Measurements from ENCODE around the gene TRAP1. TPM values are rescaled to one million over a fixed set of nuclear protein-coding genes. Genes with fewer than 3 reads are reported as not detected.

The TRAP1 gene
- total RNA-seq, 1 experiment from 2014 or later: 416 TPM

DNA sequence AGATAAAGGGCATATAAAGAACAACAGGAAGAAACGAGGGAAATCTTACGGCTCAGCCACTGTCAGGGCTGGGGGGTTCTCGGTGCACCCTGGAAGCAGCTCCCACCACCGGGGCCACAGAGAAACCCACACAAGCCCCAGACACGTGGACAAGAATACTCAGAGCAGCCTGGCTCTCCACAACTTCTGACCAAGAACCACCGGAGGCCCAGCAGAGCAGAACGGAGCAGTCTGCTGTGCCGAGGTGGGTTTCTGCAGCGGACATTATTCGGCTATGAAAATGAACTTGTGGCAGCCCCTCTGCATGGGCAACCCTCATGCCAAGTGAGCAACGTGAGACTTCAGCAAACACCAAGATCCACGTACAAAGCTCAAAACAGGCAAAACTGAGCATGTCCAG, 56.0 kb downstream of the TRAP1 start:
- Histone ChIP-seq H2AFZ (ENCODE audit: low read depth, low read length, poor library complexity, severe bottlenecking) (no peak overlapping the region), H3K4me3 (replicated peaks in 1 of 2; ENCODE audit: low read depth in 1 of 2, low read length in 2 of 2) (no peak overlapping the region), H3K4me1 (ENCODE audit: control insufficient read depth in 1 of 2, insufficient read depth in 2 of 2, low read length in 2 of 2) (peaks cover 4 to 14% of the 10 kb centered on the region in 2 experiments; a peak in 1 of 4 replicates), H3K79me2 (ENCODE audit: insufficient read depth, low read length) (no peaks in the 10 kb centered on the region; the same call in 1 of the 2 replicates), H3K27me3 (ENCODE audit: insufficient read depth, low read length) (no peaks in the 10 kb centered on the region), H4K20me1 (ENCODE audit: insufficient read depth) (no peaks in the 10 kb centered on the region), H3K36me3 (ENCODE audit: control insufficient read depth in 1 of 2, insufficient read depth in 2 of 2, low read length in 2 of 2) (peaks cover 46 to 75% of the 10 kb centered on the region in 2 experiments), H3K9ac (ENCODE audit: low read length) (no peak overlapping the region), H3K4me2 (ENCODE audit: low read length) (no peak overlapping the region), H3K9me2 (ENCODE audit: insufficient read depth) (no peaks in the 10 kb centered on the region), H3K27ac (ENCODE audit: low read depth, low read length) (no peak overlapping the region), H3K9me3 (ENCODE audit: control insufficient read depth in 1 of 2, insufficient read depth in 1 of 2, low read depth in 1 of 2, low read length in 2 of 2) (no peaks in the 10 kb centered on the region)
- no peak for DNase-seq (ENCODE audit: low read depth, low spot score)
- BruUV-seq (replicated peaks): no TSS peak
- no peak for ATAC-seq
- intact Hi-C loops (cut with micrococcal nuclease): no loop called here
- ChIA-PET RAD21 (ENCODE audit: low non-redundant PET in 1 of 2, low total read pairs in 2 of 2, uncharacterized antibody in 2 of 2, unreplicated experiment in 2 of 2) (no interaction called here), CTCF (no interaction called here), POLR2A (no interaction called here)
- TF ChIP-seq SIN3A (IDR thresholded peaks at IDR 0.05; ENCODE audit: low read depth) (no peak), ELF1 (IDR thresholded peaks at IDR 0.05; ENCODE audit: borderline replicate concordance, low read depth) (no peak), POLR2A (IDR thresholded peaks at IDR 0.05; ENCODE audit: borderline replicate concordance, extremely low read depth, insufficient read depth, insufficient read length) (no peak), EGR1 (IDR thresholded peaks at IDR 0.05; ENCODE audit: low read depth) (no peak), FOSL1 (IDR thresholded peaks at IDR 0.05; ENCODE audit: low read depth) (no peak), ZNF274 (IDR thresholded peaks at IDR 0.05; ENCODE audit: low read depth, low read length) (no peak), POLR2AphosphoS5 (IDR thresholded peaks at IDR 0.05; ENCODE audit: low read depth, low read length) (no peak), TCF7L2 (IDR thresholded peaks at IDR 0.05; ENCODE audit: borderline replicate concordance, extremely low read depth, insufficient read depth, insufficient read length) (no peak), EZH2phosphoT487 (IDR thresholded peaks at IDR 0.05; ENCODE audit: borderline replicate concordance) (no peak), CEBPB (IDR thresholded peaks at IDR 0.05; ENCODE audit: low read depth) (no peak), SRF (IDR thresholded peaks at IDR 0.05; ENCODE audit: low read depth) (no peak), JUND (IDR thresholded peaks at IDR 0.05) (no peak), EZH2 (IDR thresholded peaks at IDR 0.05) (no peak)
- TF ChIP-seq, protein P1, sequence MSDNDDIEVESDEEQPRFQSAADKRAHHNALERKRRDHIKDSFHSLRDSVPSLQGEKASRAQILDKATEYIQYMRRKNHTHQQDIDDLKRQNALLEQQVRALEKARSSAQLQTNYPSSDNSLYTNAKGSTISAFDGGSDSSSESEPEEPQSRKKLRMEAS (IDR thresholded peaks at IDR 0.05): no peak
- TF ChIP-seq, protein P2, sequence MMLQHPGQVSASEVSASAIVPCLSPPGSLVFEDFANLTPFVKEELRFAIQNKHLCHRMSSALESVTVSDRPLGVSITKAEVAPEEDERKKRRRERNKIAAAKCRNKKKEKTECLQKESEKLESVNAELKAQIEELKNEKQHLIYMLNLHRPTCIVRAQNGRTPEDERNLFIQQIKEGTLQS (IDR thresholded peaks at IDR 0.05): no peak
- TF ChIP-seq, protein P3, sequence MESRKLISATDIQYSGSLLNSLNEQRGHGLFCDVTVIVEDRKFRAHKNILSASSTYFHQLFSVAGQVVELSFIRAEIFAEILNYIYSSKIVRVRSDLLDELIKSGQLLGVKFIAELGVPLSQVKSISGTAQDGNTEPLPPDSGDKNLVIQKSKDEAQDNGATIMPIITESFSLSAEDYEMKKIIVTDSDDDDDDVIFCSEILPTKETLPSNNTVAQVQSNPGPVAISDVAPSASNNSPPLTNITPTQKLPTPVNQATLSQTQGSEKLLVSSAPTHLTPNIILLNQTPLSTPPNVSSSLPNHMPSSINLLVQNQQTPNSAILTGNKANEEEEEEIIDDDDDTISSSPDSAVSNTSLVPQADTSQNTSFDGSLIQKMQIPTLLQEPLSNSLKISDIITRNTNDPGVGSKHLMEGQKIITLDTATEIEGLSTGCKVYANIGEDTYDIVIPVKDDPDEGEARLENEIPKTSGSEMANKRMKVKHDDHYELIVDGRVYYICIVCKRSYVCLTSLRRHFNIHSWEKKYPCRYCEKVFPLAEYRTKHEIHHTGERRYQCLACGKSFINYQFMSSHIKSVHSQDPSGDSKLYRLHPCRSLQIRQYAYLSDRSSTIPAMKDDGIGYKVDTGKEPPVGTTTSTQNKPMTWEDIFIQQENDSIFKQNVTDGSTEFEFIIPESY (IDR thresholded peaks at IDR 0.05; ENCODE audit: extremely low read depth, insufficient replicate concordance, low read length): no peak
